ENCODE measurements around the gene NAV3.

NAV3 gene

GRCh38 chr12:77847680-77848431 is 17.2 kb downstream of the NAV3 start:
- DNase-seq = no peak

DNA sequence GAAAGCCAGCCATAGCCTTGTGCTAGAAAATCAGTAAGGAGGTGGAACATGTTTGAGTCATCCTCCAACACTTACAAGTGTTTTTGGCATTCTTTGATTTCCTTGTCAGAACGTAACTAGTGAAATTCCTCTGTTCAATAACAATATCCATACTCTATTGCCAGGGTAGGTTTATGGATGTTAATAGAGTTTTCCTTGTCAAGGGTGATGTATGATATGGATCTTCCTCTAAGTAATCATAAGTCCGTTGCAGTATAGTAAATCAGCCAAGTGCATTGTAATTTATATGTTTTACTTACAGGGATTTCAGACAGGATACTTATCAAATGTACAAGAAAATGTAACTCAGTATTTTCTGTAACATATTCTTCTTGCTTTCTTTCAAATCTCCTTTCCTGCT is 19.4 kb downstream of the NAV3 start:
- no peak for DNase-seq

DNA sequence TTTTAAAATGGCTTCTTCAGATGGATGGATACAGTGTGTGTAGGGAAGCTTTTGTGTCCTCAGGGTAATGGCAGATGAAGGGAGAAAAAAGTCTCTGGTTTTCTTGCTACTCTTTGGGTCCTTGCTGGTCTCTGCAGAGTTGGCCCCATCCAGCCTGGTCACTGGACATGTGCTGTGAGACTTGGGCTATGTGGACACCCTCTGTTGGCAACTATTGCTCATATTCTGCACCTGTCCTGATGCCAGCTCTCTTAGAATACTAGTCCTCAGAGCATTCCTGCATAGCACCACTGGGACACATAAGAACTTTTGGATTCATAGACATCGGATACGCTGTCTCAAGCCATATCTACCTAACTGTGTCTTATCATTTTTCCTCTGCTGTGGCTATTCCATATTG is 20.0 kb downstream of the NAV3 start:
- DNase-seq = no peak

- DNase-seq = no peak
Observed at GRCh38 chr12:77855548-77855947, 24.9 kb downstream of the NAV3 start.

DNA sequence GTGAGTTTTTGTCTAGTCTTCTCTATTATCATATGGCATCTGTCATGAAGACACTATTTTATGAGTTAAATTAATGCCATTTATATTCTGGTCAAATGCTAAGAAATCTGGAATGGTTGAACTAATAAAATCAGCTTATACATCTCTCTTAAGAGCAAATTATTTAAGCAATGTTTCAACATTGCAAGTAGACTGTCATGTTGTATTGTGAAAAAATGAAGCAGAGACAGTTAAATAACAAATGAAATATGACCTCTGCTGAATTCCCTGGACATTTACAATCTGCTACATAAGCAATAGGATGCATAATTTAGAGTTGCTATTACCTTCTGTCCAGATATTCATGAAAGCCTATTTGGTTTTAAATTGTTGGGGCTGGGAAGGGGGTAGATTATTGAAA is 30.6 kb downstream of the NAV3 start:
- DNase-seq = no peak

- DNase-seq = no peak
Observed at GRCh38 chr12:77865178-77865577, 34.5 kb downstream of the NAV3 start.

DNA sequence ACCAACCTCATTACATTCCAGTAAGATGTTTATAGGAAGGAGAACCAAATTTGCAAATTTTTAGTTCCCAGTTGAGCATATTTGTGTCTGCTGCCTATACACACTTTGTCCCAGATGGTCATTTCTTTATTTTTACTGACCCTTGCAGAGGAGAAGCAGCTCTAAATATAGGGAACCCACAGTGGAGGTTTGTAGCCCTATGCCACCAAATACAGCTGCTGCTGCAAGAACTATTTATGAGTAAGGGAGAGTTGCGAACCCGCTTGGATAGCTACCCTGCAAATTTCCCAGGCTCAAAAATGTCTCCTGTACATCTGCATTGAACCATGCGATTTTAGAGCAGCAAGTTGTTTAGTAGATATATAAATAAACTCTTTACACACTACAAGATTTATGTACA is 48.2 kb downstream of the NAV3 start:
- DNase-seq = no peak

DNA sequence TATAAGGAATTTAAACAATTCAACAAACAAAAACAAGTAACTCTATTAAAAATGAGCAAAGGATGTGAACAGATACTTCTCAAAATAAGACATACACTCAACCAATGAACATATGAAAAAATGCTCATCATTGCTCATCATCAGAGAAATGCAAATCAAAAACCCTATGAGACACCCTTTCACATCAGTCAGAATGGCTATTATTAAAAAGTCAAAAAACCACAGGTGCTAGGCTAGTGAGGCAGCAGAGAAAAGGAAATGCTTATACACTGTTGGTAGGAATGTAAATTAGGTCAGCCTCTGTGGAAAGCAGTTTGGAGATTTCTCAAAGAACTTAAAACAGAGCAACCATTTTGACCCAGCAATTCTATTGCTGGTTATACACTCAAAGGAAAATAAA is 52.0 kb downstream of the NAV3 start:
- no peak for DNase-seq

DNA sequence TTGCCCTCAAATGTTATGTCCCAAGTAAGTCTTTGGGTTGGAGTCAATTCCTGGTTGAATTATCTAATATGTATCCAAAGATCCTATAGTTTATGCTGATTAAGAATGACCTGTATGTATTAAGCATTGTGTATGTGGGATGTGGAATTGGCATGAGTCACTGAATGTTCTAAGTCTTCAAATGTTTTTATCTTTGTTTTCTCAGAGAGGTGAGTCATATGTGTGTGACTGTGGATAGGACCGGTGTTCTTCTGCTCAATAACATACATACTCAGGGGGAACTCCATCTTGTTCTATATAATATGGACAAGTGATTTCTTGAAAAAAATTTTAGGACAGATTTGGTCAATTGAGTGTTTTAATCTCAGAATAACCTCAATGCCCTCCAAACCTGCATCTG is 57.9 kb downstream of the NAV3 start:
- DNase-seq = no peak

- no peak for DNase-seq
Observed at GRCh38 chr12:77891518-77892147, 60.9 kb downstream of the NAV3 start.

DNA sequence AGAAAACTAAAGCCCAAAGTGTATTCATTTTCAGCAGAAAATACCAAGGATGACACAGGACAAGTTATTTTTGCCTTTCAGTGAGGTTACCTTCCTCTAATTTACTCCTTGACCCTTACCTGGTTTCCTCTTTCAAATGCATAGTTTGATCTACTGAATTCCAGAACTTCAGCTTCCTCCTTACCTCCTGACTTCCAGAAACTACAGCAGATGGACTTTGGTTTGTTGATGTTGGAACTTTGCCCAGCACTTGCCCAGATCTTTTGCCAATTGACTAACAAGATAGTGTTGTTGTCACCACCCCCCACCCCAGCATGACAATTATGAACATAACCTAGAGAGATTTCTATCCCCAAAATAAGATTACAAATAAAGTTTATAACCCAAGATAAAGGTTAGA is 63.2 kb downstream of the NAV3 start:
- DNase-seq = no peak

GRCh38 chr12:77894556-77894955 is 63.9 kb downstream of the NAV3 start:
- DNase-seq = no peak

GRCh38 chr12:77895699-77896098 is 65.0 kb downstream of the NAV3 start:
- no peak for DNase-seq

- no peak for DNase-seq
Observed at GRCh38 chr12:77907936-77908335, 77.2 kb downstream of the NAV3 start.

GRCh38 chr12:77914081-77914488 is 83.4 kb downstream of the NAV3 start:
- DNase-seq = no peak

GRCh38 chr12:77915071-77915600 is 84.4 kb downstream of the NAV3 start:
- no peak for DNase-seq

DNA sequence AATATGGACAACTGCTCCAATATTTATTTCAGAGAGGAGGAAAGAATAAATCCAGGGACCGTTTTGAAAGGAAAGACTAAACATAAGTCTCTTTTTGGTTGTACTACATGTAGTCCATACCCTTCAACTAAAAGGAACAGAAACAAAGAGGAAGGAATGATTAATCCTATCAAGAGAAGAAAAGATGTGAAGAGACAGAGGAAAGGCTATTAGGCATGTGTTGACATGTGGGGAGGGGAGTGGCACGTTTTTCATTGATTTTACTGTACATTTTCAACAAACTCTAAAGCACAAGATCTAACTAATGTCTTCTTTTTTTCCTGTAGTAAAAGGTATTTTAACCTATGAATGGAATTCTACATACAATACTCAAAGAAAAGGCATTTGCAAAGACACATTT is 85.6 kb downstream of the NAV3 start:
- no peak for DNase-seq

DNA sequence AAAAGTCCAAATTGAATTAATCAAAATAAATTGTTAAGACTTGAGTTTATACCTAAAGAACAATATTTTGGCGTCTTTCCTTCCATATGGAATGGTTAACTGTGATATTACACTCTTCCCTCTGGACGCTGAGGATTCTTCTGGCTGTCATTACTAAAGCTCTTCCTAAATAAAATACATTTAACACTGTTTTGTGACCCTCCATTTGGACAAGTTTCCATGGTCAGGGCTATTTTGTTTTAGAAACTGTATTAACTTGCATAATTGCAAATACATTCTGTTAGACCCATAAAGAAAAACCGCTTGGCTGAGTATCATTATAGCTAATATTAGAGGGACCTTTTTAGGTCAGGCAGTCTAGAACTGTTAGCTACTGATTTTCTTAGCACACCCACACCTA is 87.4 kb downstream of the NAV3 start:
- DNase-seq = no peak

DNA sequence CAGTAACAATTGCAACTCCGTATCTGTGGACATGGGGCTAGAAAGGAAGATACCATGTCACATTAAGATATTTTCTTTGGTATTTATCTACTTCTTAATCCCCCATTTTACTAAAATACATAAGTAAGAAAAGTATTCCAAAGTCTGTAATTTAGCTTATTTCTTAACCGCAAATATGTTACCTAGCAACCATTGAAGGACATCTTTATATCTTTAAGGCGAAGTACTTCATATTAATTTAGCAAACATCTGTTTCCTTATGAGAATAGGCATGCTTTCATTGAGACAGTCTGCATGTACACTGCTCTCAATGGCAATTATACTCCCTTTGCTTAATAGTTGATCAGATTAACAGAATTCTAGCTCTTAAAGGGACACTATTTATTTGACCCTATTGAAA is 88.8 kb downstream of the NAV3 start:
- no peak for DNase-seq

GRCh38 chr12:77923882-77924281 is 93.2 kb downstream of the NAV3 start:
- DNase-seq = no peak

DNA sequence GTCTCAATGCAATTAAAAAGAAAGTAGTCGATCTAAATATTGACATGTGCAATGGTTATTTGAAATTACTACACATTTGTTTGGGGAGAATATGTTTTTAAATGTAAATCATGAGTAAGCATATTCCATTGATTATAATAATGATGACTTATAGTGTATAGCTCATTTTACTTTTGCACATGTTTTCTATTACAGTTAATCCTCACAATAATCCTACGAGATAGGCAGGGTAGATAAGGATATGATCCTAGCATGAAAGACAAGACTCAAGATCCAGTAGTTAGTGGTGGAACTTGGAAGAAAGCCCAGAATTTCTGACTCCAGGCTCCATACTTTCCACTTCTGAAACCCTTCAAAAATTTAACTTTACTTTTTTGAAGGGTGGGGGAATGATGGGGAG is 94.0 kb downstream of the NAV3 start:
- DNase-seq = no peak

GRCh38 chr12:77925536-77926108 is 94.9 kb downstream of the NAV3 start:
- DNase-seq = no peak

DNA sequence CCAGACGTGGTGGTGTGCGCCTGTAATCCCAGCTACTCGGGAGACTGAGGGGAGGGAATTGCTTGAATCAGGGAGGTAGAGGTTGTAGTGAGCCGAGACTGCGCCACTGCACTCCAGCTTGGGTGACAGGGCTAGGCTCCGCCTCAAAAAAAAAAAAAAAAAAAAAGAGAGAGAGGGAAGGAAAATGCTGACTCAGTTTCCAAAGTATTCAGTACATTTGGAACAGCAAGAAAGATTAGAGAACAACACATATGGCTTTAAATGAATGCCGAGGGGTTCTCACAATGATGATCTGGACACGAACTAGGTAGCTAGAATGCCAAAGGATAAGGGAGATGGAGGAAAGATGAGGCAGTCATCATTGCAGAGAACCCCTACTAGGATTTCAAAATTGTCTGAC is 97.4 kb downstream of the NAV3 start:
- DNase-seq = no peak

- DNase-seq = no peak
Observed at GRCh38 chr12:77932216-77932615, 101.5 kb downstream of the NAV3 start.

All from CD4-positive, alpha-beta T cell treated with Interleukin-4 for 1 hour (primary cell).